HG02840 (cell line): Measurements from ENCODE around the gene CDC73.
"Not testable (repeated sequence)": the region's sequence is repeated elsewhere in the genome, so short reads cannot be mapped to it uniquely, and the experiment has no call there.

ENCODE experiments used
- ATAC-seq: cut with Tn5 transposase; IDR thresholded peaks from one replicate; pipeline ENCODE4 v1.9.1; 2021; ENCODE audit warnings: mild to moderate bottlenecking, moderate library complexity, moderate number of reproducible peaks; ENCODE audit not compliant: unreplicated experiment, low FRiP score

CDC73 gene

DNA sequence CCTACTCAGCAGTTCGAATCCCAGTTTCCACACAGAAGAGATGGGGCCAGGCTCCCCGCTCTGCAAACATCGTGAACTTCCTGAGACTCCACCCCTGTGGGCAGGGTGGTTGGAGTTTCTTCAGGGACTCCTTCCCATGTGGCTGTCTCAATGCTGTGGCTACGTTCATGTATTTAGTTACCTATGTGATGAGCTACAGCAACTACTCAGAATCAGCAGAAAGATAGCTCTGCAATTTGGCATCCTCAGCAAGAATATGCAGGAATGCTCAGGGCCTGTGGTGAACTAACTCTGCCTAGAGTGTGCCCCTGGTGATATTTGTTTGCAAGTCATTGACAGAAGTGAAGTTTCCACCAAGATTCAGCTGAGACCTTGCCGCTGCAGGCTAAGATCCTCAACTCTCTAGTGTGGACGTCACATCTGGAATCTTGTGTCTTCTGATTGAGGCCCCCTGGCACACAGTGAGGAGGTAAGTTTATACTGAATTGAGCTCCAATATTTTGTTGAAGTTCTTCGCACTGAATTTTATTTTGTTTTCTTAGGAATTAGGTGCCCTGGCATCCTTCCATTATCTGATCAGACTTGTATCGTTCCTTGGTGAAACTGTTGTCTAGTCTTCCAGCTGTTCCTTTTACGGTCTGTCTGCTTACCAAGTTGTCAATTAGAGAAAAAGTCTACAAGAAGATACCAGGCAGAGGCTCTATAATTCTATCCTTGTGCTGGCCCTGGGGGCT is 8.4 kb upstream of the CDC73 start:
- ATAC-seq = no peak

DNA sequence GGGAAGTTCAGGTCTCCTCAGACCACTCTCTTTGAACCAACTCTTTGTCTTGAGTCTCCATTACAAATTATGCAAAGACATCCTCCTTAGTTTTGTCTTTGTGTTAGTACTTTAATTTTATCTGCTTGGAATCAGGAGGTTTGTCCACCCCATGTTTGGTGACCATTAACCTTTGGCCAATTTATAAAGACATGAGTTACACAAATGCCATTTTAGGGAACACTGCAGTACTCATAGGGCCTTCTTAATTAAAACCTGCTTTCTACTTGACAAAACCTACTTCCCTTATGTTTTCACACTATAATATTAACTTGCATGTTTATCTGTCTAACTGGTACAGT is 7.9 kb upstream of the CDC73 start:
- no peak for ATAC-seq

DNA sequence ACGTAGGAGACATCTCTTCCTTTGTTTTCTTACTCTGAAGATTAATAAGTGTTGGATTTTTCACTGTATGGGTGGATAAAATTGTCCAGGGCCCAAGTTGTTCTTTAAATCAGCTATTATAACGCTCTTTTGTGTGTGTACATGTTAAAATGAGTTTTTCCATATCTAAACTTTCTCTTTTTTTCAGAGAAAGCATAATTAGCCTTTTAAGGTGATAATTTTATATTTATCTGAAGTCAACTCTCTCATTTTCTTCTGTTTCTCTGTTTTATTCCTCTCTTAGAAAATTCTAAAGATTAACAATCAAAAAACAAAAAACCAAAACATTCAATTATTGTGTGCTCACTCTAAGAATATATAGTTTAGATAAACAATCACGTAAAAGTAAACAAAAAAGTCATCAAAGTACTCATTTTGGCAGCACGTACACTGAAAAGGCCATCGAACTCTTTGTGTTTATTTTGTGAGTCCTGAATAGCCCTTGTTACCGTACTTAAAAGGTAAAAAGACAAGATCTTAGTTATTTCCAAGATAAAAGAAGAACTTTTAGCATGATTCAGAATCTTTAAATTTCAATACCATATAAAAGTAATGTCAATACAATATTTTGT is 7.2 kb upstream of the CDC73 start:
- no peak for ATAC-seq

DNA sequence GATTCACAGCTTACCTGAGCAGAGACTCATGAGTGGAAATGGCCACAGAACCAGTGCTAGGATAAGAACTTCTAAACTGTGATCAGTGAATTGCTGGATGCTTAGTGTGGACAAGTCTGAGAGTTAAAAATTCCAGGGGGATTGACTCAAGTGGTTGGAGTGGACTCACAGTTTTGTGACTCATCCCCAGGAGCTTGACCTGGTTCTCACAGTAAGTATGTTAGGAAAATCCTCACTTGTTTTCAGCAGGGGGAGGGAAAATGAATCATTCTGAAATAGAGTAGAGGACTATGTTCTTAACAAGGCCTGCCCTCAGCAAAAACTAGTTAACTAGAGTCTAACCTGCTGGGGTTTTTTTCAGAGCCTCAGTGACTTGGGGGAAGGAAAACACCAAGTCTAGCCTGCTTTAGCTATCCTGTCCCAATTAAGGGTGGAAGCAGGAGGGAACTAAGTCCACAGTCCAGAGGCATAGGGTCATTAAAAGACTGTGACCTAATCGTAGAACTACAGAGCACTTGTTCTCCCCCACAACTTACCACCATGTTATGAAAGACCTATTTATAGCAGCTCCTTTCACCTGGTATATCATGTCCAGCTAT is 6.1 kb upstream of the CDC73 start:
- no peak for ATAC-seq

- ATAC-seq = not testable (repeated sequence)
Measured at GRCh38 chr1:193117167-193117566, 4.7 kb upstream of the CDC73 start.

- ATAC-seq = no peak
Measured at GRCh38 chr1:193118194-193118593, 3.6 kb upstream of the CDC73 start.

DNA sequence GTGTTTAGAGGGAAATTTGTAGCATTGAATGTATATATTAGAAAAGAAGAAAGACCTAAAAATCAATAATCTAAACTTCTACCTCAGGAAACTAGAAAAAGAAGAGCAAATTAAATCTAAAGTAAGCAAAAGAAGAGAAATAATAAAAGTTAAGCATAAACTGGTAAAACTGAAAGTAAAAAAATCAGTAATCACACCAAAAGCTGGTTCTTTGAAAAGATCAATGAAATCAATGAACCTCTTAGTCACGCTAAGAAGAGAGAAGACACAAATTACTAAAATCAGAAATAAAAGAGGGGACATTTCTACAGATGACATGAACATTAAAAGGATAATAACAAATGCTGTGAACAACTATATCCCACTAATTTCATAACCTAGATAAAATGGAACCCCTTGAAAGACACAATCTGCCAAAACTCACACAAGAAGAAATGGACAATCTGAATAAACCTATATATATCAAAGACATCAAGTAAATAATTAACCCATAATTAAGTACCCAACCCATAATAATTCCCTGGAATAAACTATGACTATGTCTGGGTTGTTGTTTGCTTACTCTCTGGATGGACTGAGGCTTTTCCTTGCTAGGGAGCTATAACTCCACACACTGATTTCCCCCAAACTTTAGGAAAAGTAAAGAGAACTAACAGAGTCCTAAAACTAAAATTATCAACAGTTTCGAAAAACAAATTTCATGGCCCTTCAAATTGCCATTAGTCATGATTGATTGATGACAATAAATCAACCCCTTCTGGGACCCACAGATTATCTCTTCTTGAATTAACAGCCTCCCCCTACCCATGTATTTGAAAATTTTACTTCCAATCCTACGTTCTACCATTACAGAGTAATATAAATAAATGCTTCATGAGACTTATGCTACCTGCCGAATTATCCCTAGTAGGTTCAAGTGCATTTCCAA is 2.8 kb upstream of the CDC73 start:
- no peak for ATAC-seq

DNA sequence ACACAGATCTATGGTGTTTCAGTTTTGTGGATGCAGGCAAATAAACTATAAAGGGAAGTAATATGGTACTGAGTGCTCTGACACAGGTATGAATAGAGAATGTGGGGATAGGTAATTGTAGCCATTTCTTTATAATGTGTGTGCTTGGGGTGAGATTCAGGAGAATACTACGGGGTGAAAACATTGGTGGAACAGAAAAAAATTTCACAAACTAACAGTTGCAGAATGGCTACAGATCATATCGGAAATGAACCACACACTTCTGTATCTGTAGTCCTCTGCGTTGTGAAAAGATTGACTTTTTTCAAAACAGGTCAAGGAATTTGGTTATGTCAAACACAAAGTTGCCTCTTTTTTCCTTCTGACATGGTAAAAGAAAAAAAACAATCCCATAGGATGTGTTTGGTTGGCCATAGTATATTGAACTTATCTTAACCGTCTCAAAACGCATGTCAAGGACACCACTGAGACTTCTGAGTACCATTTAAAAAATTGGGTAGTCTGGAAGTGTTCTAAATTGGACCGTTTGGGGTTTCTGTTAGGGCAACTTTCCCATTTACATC is 1.1 kb upstream of the CDC73 start:
- ATAC-seq = no peak

GRCh38 chr1:193123751-193124150 is 1.9 kb downstream of the CDC73 start:
- no peak for ATAC-seq

DNA sequence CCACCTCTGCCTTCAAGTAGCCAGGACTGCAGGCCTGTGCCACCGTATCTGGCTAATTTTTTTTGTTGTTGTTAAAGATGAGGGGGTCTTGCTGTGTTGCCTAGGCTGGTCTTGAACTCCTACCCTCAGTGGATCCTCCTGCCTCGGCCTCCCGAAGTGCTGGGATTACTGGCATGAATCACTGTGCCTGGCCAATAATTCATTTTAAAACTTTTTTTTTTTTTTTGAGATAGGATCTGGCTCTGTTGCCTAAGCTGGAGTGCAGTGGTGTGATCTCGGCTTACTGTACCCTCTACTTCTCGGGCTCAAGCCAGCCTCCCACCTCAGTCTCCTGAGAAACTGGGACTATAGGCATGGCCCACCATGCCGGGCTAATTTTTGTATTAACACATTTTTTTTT is 3.5 kb downstream of the CDC73 start:
- no peak for ATAC-seq

DNA sequence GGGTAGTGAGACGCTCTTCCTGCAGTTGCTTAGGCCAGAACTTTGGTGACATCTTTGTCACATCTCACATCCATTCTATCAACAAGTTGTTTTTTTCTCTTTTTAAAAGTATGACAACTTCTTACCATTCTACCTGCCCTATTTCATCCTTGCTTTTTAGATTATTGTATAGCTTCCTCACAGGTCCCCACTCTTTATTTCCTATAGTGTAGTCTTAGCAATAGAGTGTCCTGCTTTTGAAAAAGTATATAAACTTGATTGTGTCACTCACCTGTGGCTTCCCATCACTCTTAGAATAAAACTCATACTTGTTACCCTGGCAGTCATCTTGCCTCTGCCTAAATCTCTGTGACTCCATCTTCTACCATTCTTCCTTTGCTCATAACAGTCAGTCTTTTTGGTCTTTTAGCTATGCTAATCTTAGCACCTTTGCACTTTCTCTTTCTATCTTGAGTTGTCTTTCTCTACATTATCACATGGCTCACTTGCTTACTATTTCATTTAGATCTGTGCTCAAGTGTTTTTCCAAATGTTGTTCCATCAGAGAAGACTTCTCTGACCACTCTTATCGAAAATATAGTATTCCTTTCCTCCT is 9.5 kb downstream of the CDC73 start:
- ATAC-seq = no peak

GRCh38 chr1:193140254-193140653 is 18.4 kb downstream of the CDC73 start:
- no peak for ATAC-seq

- ATAC-seq = no peak
Measured at GRCh38 chr1:193141804-193142203, 20.0 kb downstream of the CDC73 start.

- no peak for ATAC-seq
Measured at GRCh38 chr1:193142409-193142808, 20.6 kb downstream of the CDC73 start.

DNA sequence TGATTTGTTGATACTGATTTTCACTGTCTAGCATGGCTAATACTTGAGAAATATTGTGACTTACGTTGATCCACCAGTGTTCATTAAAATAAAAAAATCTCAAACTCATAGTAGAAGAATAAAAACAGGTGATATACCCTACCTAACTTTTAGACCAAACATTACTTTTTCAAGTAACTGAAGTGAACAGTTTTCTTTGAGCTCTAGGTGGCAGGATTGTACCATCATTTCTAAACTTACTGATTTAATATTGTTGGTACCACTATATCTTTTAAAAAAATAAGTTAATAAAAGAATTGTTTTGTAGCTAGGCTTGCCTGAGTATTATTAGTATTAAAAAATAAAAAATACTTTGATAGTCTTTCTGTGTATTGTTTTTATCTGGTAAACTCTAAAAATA is 21.5 kb downstream of the CDC73 start:
- no peak for ATAC-seq

DNA sequence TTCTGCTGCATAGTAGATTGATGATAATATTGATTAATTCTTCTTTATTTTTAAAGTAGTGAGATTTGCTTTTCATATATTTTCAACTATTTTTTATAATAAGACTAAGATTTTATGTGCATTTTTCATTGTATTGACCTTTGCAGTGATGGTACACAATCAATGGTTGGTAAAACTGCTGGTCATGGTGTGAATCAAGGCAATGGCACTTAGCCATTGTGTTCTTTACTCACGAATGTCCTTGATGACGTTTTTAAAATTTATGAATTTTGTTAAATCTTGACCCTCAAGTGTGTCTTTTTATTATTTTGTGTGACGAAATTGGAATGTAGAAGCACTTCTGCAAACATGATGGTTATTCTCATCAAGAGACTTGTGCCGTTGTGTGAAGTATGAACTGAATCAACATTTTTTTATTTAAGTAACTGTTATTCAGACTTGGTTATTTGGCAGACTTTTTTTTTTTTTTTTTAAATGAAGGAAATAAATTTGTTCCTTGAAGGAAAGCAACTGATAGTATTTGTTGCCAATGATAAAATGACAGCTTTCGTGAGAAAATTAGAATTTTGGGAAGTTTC is 22.6 kb downstream of the CDC73 start:
- no peak for ATAC-seq

- no peak for ATAC-seq
Measured at GRCh38 chr1:193144999-193145398, 23.2 kb downstream of the CDC73 start.

GRCh38 chr1:193156117-193156821 is 34.4 kb downstream of the CDC73 start:
- ATAC-seq = no peak

- ATAC-seq = no peak
Measured at GRCh38 chr1:193156822-193157142, 35.0 kb downstream of the CDC73 start.

DNA sequence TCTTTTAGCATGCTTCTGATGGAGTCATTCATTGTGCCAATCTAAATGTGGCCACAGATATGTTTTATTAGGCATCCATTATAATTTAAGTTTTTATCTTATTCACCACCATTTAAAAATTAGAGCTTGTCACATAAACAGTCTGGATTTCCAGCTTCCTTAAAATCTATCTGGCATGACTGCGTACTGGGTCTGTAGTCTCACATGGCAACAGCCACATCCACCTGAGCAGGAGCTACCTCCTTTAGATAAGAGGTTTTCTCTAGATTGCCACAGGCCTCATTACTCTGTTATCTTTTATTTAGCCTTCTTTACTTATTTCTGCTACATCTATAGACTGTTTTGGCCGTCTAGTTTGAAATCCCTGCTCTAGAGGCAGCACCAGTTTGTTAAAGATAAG is 35.5 kb downstream of the CDC73 start:
- ATAC-seq = no peak
